DOHH2 (cell line): Measurements from ENCODE around the gene NOX1.

Experiments
- EZH2phosphoT487 ChIP-seq: fragments of 200-600 bp; sonication (generic); IDR thresholded peaks from 2 replicates; pipeline ENCODE4 v1.6.1; 2017; ENCODE audit warnings: borderline replicate concordance, mild to moderate bottlenecking, antibody characterized with exemption, low read length, moderate library complexity, mixed read lengths
- TF ChIP-seq, protein P1 (sequence below): fragments of 200-600 bp; sonication (generic); IDR thresholded peaks from one replicate; pipeline ENCODE4 v1.5.1; 2014; ENCODE audit warnings: antibody characterized with exemption, mild to moderate bottlenecking, low read depth, low read length; ENCODE audit not compliant: poor library complexity, severe bottlenecking

DNA sequence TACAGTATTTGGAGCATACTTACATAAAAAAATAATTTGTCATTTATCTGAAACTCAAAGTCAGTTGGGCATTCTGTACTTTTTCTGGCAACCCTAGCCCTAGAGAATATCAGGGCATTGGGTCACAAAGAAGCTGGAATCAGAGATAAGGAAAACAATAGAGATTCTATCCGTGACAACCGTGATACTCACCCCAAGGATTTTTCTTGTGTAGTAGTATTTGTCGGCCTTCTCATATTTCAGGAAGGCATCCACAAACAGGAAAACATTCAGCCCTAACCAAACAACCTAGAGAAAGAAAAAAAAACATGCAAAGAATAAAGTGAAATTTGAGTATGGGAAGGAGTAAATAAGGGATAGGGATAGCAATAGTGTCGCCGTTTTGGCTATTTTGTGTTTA is 3.6 kb downstream of the NOX1 start:
- TF ChIP-seq EZH2phosphoT487: no peak
- TF ChIP-seq, protein P1, sequence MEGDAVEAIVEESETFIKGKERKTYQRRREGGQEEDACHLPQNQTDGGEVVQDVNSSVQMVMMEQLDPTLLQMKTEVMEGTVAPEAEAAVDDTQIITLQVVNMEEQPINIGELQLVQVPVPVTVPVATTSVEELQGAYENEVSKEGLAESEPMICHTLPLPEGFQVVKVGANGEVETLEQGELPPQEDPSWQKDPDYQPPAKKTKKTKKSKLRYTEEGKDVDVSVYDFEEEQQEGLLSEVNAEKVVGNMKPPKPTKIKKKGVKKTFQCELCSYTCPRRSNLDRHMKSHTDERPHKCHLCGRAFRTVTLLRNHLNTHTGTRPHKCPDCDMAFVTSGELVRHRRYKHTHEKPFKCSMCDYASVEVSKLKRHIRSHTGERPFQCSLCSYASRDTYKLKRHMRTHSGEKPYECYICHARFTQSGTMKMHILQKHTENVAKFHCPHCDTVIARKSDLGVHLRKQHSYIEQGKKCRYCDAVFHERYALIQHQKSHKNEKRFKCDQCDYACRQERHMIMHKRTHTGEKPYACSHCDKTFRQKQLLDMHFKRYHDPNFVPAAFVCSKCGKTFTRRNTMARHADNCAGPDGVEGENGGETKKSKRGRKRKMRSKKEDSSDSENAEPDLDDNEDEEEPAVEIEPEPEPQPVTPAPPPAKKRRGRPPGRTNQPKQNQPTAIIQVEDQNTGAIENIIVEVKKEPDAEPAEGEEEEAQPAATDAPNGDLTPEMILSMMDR: no peak
